T-helper 1 cell treated with Interleukin-12 subunit alpha and Interleukin-12 subunit beta and Interleukin-4 antibody, amounts not matched to agents 30 μg/mL and 1 μg/mL, for 36 hours (primary cell): ENCODE data around the gene UBAP1L.
"Not testable (repeated sequence)": the region's sequence is repeated elsewhere in the genome, so short reads cannot be mapped to it uniquely, and the experiment has no call there.

Experiments
- H3K27ac Mint-ChIP-seq: one replicate; pipeline ENCODE4 v1.8.0; 2021; ENCODE audit warnings: mild to moderate bottlenecking, mixed read lengths
- H3K27me3 Mint-ChIP-seq: one replicate; pipeline ENCODE4 v1.8.0; 2021; ENCODE audit warnings: low read depth, mixed read lengths
- H3K36me3 Mint-ChIP-seq: one replicate; pipeline ENCODE4 v1.8.0; 2021; ENCODE audit warnings: low read depth, mixed read lengths
- H3K4me1 Mint-ChIP-seq: one replicate; pipeline ENCODE4 v1.8.0; 2021; ENCODE audit warnings: low read depth, mixed read lengths
- H3K4me3 Mint-ChIP-seq: one replicate; pipeline ENCODE4 v1.8.0; 2021; ENCODE audit warnings: mild to moderate bottlenecking, moderate library complexity, mixed read lengths
- H3K9me3 Mint-ChIP-seq: one replicate; pipeline ENCODE4 v1.8.0; 2021; ENCODE audit warnings: mixed read lengths

Gene UBAP1L

DNA sequence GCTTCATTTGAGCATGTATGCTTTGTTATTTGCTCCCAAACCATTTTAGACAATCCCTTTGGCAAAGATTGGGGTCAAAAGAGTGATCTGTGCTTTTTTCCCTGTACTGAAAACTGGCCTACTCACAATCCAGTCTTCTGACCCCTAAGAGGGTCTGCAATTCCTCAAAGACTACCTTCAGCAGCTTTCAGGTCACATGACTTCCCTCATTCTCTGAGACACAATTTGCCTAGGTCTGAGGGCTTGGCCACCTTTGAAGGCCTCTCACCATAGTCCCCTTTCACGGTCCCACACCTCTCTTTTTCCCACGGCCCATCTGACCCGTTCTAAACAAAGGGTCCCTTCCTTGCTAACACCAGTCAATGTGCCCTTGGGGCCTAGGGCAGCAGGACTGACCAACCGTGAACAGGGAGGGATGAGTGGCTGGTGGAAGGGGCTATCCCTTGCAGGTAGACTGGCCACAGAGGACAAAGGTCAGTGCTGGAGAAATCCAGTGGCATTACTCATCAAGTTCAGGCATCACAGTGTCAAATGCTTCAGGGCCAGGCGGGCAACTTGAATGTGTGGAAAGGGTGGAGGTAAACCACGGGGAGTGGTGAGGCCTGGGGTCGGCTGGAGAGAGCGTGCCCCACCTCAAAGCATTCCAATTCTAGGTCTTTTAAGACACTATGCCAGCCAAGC, 58.0 kb downstream of the UBAP1L start:
- H3K4me1 Mint-ChIP-seq = peaks cover 6% of the 10 kb centered on the region
- H3K4me3 Mint-ChIP-seq = no peak overlapping the region
- peaks cover 9% of the 10 kb centered on the region for H3K27me3 Mint-ChIP-seq
- no peaks in the 10 kb centered on the region for H3K9me3 Mint-ChIP-seq
- no peak overlapping the region for H3K27ac Mint-ChIP-seq
- no peaks in the 10 kb centered on the region for H3K36me3 Mint-ChIP-seq

DNA sequence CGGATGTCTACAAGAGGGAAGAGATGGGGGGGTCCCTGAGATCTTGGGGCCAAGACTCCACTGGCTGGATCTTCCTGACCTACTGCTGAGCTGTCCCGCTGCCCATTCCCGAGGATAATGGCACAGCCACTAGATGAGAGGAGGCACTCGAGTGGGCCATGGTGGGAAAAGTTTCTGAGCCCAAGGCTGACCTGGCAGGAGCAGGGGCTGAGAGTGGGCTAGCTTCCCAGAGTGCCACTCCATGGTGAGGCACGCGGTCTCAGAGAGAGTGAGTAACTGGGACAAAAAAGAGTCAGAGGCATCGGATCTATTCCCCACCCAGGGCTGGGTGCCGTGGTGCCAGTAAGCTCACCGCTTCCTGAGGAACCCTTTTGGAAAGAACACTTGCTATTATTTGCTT, 58.9 kb downstream of the UBAP1L start:
- H3K36me3 Mint-ChIP-seq = no peaks in the 10 kb centered on the region
- no peak overlapping the region for H3K4me3 Mint-ChIP-seq
- no peak overlapping the region for H3K27ac Mint-ChIP-seq
- peaks cover 11% of the 10 kb centered on the region for H3K27me3 Mint-ChIP-seq
- H3K9me3 Mint-ChIP-seq = no peaks in the 10 kb centered on the region
- peaks cover 7% of the 10 kb centered on the region for H3K4me1 Mint-ChIP-seq

DNA sequence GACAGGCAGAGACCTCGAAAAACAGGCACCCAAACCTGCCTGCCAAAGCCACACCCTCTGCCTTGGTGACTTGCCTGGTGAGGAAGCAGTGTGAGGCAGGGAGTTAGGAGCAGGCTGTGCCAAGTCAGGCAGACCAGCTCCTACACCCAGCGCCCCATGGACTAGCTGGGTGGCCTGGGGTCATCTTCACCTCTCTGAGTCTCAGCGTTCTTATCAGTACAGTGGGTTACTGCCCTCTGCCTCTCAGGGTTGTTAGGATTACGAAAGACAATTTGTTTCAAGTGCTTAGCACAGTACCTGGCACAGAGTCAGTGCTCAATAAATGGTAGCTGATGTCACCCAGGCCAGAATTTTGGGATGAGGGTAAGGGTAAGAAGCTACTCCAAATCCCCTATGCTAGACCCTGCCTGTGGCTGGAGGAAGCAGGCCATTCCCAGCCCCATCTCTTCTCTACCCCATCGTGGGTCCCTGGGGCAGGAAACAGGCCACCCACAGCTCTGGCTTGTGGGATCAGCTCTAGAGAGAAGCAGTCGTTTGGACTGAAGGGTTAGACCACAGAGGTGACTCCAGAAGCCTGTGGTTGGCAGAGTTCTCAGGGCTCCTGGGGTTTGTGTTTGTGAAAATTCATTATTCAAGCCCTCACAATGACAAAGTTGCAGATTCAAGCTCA, 59.7 kb downstream of the UBAP1L start:
- Mint-ChIP-seq H3K4me1 (peaks cover 8% of the 10 kb centered on the region), H3K27ac (no peak overlapping the region), H3K9me3 (no peaks in the 10 kb centered on the region), H3K4me3 (no peak overlapping the region), H3K27me3 (peaks cover 6% of the 10 kb centered on the region), H3K36me3 (no peaks in the 10 kb centered on the region)

DNA sequence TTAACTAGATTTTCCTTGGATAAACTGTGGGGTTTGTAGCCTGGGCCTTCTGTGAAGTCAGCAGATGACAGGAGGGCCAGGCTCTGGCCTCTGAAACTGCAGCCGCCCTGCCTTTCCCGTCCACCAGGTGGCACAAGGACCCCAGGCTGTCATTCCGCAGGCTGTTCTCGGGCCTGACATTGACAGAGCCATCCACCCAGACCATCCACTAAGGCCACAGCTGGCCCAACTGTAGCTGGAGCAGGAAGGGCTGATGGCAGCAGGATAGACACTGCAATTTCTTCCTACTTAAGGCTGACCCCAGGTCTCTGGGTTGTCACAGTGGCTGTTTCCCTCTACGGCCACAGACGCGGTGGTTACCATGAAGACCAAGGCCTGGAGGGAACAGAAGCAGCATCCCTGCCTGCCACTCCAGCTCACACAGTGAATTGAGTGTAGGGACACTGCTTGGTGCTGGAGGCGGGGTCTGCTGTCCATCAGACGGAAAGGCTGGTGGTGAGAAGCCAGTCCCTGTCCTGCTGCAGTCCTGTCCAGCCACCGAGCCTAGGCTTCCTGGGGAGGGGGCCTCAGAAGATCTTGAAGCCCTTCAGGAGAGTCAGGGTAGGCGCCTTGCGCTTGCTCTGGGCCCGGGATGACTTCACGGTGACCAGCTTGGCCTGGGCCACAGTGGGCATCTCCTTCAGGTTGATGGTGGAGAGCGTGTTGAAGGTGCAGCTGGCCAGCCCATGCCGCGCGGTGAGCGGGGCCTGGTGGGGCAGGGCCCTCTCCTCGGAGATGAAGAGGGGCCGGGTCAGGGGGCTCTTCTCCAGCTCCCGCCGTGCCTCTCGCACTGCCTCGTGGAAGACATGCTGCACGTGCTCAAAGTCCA, 60.4 kb downstream of the UBAP1L start:
- Mint-ChIP-seq H3K4me1 (peaks cover 11% of the 10 kb centered on the region), H3K4me3 (no peak overlapping the region), H3K27me3 (peaks cover 12% of the 10 kb centered on the region), H3K36me3 (no peaks in the 10 kb centered on the region), H3K27ac (no peak overlapping the region), H3K9me3 (no peaks in the 10 kb centered on the region)

DNA sequence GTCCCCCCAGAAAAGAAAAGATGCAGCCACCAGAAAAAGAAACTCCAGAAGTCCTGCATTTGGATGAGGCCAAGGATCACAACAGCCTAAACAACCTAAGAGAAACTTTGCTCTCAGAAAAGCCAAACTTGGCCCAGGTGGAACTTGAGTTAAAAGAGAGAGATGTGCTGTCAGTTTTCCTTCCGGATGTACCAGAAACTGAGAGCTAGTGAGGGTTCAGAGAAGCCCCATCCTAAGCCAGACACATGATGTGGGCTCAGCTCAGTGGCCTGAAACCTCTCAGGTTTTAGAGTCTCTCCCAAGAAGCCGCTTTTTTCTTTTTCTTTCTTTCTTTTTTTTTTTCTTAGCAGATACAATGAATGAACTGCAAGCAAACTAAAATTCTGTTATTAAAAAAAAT, 62.0 kb downstream of the UBAP1L start:
- H3K27ac Mint-ChIP-seq = no peak overlapping the region
- no peak overlapping the region for H3K4me3 Mint-ChIP-seq
- peaks cover 15% of the 10 kb centered on the region for H3K4me1 Mint-ChIP-seq
- H3K27me3 Mint-ChIP-seq = peaks cover 18% of the 10 kb centered on the region
- no peaks in the 10 kb centered on the region for H3K36me3 Mint-ChIP-seq
- no peaks in the 10 kb centered on the region for H3K9me3 Mint-ChIP-seq

DNA sequence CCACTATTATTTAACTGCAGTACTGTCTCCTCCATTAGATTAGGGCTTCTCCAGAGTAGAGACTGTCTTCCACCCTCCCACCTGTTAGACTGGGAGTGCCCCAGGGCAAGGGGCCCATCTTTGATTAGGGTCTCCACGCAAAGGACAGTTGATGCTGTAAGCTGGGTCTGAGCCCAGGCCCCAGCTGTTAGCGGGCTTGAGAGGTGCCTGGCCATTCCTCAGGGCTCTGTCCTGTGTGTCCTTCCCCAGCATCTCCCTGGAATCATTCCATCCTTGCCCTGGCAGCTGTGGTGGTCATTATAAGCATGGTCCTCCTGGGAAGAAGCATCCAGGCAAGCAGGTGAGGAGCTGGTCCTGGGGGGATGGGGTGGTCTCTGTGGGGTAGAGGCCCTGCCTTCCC, 63.7 kb downstream of the UBAP1L start:
- no peaks in the 10 kb centered on the region for H3K9me3 Mint-ChIP-seq
- H3K27ac Mint-ChIP-seq = no peak overlapping the region
- peaks cover 15% of the 10 kb centered on the region for H3K4me1 Mint-ChIP-seq

DNA sequence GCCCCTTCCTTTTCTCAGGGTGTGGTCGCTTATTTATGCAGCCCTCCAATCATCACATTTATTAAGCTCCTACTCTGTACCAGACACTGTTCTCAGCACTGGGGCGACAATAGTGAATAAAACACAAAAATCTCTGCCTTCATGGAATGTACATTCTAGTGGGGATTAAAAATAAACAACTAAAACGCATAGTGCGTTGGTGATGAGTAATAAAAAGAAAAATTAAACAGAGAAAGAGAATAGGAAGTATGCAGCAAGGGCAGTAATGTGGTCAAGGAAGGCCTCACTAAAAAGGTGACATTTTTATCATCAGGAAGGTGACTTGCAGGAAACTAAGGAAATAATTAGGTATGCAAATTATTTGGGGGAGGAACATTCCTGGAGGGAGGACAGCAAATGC, 64.7 kb downstream of the UBAP1L start:
- no peak overlapping the region for H3K4me3 Mint-ChIP-seq
- peaks cover 18% of the 10 kb centered on the region for H3K27me3 Mint-ChIP-seq
- no peak overlapping the region for H3K27ac Mint-ChIP-seq
- H3K4me1 Mint-ChIP-seq = peaks cover 10% of the 10 kb centered on the region
- no peaks in the 10 kb centered on the region for H3K9me3 Mint-ChIP-seq
- no peaks in the 10 kb centered on the region for H3K36me3 Mint-ChIP-seq

More for the DNA sequence above, 63.7 kb downstream of the UBAP1L start:
- Mint-ChIP-seq H3K27me3 (peaks cover 18% of the 10 kb centered on the region), H3K4me3 (no peak overlapping the region), H3K36me3 (no peaks in the 10 kb centered on the region)

DNA sequence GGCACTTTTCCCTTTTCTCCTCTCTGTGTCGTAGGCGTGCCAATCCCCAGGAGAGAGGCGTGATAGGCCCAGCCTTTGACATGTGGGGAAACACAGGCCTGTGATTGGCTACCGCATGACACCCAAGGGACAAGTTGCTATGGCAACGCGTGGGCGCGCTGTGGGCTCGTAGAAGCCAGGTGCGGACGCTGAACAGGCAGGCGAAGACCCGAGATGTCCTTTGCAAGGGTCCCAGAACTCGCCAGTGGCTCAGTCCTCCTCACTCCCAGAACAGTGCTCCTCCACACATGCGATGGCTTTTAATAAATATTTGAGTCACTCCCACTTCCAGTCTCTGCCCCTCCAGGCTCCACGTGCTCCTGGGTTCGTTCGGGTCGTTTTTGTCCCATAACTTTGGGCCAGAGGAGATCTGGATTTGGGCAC, 65.6 kb downstream of the UBAP1L start:
- H3K27ac Mint-ChIP-seq = no peak overlapping the region
- peaks cover 18% of the 10 kb centered on the region for H3K27me3 Mint-ChIP-seq
- no peaks in the 10 kb centered on the region for H3K9me3 Mint-ChIP-seq
- no peaks in the 10 kb centered on the region for H3K36me3 Mint-ChIP-seq
- peaks cover 10% of the 10 kb centered on the region for H3K4me1 Mint-ChIP-seq
- peak overlapping the region; percentile 60 for H3K4me3 Mint-ChIP-seq

DNA sequence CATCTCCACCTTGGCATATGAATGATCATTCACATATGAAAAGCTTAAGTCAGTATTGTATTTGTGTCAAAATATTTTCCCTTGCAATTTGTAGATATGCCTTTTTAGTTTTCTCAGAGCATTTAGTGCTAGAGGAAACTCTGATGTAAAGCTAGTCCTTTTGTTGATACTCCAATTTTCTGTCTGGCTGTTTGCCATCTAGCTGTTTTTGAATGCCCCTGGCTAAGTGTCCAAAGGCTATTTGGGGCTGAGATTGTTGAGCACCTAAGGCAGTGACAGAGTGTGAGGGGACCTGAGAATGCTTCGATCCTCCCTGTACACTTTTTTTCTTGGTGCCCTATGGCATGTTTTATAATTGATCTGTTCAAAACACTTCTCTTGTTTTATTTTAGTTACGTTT, 66.8 kb downstream of the UBAP1L start:
- Mint-ChIP-seq H3K36me3 (no peaks in the 10 kb centered on the region), H3K9me3 (no peaks in the 10 kb centered on the region), H3K27ac (no peak overlapping the region), H3K4me3 (no peak overlapping the region), H3K4me1 (peaks cover 10% of the 10 kb centered on the region), H3K27me3 (peaks cover 18% of the 10 kb centered on the region)

DNA sequence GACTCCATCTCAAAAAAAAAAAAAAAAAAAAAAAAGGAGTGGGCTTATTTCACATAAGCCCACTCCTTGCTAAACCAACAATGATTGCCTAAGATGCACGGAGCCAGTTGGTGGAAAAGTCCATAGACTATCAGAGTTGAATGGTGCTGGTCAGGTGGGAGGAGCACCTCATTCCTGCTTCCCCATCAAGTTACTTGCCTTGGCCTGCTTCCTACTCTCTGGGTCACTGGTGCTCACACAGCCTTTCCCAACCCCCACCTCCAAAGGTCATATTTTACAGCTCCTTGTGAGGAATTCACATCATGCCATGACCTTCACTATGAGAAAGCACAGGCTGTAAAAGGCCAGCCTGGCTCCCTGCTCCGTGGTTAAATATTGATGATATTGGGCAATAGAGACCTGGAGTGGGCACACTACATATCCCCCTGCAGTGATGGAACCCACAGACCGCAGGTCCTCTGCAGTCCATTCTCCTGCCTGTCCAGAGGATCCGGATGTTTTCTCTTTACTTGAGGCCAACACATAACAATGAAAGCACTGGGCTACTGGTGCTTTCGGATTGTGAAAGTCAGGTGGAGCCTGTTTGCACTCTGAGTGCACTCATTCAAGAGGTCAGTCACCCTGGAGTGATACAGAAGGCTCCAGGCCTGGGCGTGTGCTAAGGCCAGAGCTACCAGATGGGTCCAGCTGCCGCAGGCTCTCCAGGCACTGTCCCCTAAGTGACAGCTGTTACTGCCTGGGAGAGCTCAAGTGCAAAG, 70.1 kb downstream of the UBAP1L start, which contains the start of gene SLC51B:
TSS of gene SLC51B (plus strand) at position 664 of the 758 bp plus-strand sequence. CDS start 4,618 bp downstream, outside the sequence.
- Mint-ChIP-seq H3K4me3 (no peak within 1 kb of the TSS), H3K36me3 (no peaks in the 10 kb centered on the region), H3K27ac (no peak within 1 kb of the TSS), H3K27me3 (peaks cover 9% of the 10 kb centered on the region), H3K9me3 (no peaks in the 10 kb centered on the region), H3K4me1 (peaks cover 5% of the 10 kb centered on the region)

DNA sequence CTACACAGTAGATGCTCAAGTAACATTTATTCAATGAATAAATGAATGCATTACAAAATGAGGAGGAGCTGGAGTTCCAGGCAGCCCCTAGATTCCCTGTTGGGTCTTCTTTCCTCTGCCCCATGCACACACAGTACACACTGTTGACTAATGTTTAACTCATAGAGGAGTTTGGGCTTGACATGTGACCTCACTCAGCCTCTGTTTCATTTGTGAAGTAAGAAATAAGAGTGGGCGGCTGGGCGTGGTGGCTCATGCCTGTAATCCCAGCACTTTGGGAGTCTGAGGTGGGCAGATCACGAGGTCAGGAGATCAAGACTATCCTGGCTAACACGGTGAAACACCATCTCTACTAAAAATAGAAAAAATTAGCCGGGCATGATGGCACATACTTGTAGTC, 70.8 kb downstream of the UBAP1L start:
- H3K27me3 Mint-ChIP-seq, H3K4me1 Mint-ChIP-seq, H3K4me3 Mint-ChIP-seq, H3K9me3 Mint-ChIP-seq, H3K27ac Mint-ChIP-seq, H3K36me3 Mint-ChIP-seq: not testable (repeated sequence)

DNA sequence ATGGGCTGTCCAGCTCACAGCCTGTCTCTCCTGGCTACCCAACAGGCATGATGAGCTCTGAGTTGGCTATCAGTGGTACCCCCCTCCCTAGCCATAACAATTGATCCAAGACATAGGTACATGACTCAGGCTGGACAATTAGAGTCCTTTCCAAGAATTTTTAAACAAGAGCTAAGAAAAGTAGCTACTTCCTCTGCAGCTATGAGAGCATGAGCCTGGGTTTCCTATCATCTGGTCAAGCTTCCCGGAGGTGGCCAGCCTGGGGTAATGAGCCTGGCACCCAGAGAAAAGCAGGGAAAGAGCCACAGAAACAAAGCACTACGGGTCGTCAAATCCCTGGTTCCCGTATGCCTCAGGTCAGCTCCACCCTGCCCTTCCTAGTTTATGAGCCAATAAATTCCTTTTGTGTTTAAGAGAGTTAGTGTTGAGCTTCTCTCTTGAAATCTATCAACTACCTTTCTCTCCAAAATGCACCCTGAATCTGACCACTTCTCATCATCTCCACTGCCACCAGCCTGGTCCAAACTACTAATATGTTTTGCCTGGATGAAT, 72.1 kb downstream of the UBAP1L start:
- Mint-ChIP-seq H3K9me3 (no peaks in the 10 kb centered on the region), H3K4me3 (no peak overlapping the region), H3K36me3 (no peaks in the 10 kb centered on the region), H3K4me1 (no peaks in the 10 kb centered on the region), H3K27me3 (no peaks in the 10 kb centered on the region), H3K27ac (no peak overlapping the region)
